Gastrocnemius medialis (tissue), 4 donors: ENCODE measurements around the gene HNRNPA1. TPM values are rescaled to one million over a fixed set of nuclear protein-coding genes. Genes with fewer than 3 reads are reported as not detected.
A peak's percentile ranks its signal among the peaks of the same experiment; 100 is the strongest.
"Not testable (repeated sequence)": the region's sequence is repeated elsewhere in the genome, so short reads cannot be mapped to it uniquely, and the experiment has no call there.

Experiments
- ATAC-seq, 2 donors: fragments of 150-250 bp; one replicate each; pipeline ENCODE4 v1.9.1; 2016
- DNase-seq, 2 donors: peaks; one replicate each; pipeline ENCODE4 v3.0.0-alpha.2; 2019
- H3K27ac ChIP-seq, 4 donors: fragments of 200-600 bp; sonication (generic); 1 replicate in 1 of 4; 2 replicates in 3 of 4; pipeline ENCODE4 v1.5.1; 2016 to 2018; ENCODE audit warnings: mild to moderate bottlenecking in 2 of 4, moderate library complexity in 1 of 4
- H3K27me3 ChIP-seq, 3 donors: fragments of 200-600 bp; sonication (generic) in 2 of 3; 1 replicate in 1 of 3; 2 replicates in 2 of 3; pipeline versions ENCODE4 v1.5.1 to v1.6.0; 2016 to 2019; ENCODE audit warnings: mild to moderate bottlenecking in 1 of 3, moderate library complexity in 1 of 3
- H3K36me3 ChIP-seq, 2 donors: fragments of 200-600 bp; sonication (generic) in 1 of 2; one replicate each; pipeline ENCODE4 v1.5.1; 2017 to 2018
- H3K4me1 ChIP-seq, 2 donors: fragments of 200-600 bp; sonication (generic) in 1 of 2; one replicate each; pipeline ENCODE4 v1.5.1; 2016 to 2017; ENCODE audit warnings: mild to moderate bottlenecking in 2 of 2
- H3K4me3 ChIP-seq, 4 donors: fragments of 200-600 bp; sonication (generic) in 3 of 4; 1 replicate in 1 of 4; 2 replicates in 3 of 4; pipeline ENCODE4 v1.5.1; 2016 to 2019; ENCODE audit warnings: mild to moderate bottlenecking in 2 of 4
- H3K9me3 ChIP-seq, 3 donors: fragments of 200-600 bp; sonication (generic) in 2 of 3; 1 replicate in 1 of 3; 2 replicates in 2 of 3; pipeline ENCODE4 v1.5.1; 2016 to 2019
- POLR2A ChIP-seq, 2 donors: fragments of 450-650 bp; IDR thresholded peaks; one replicate each; pipeline ENCODE4 v1.6.1; 2017; ENCODE audit warnings: antibody characterized with exemption in 2 of 2, mild to moderate bottlenecking in 2 of 2, moderate library complexity in 2 of 2
- in situ Hi-C, 4 donors: fragments of 200-750 bp; cut with MboI; loops; one replicate each; pipeline versions ENCODE4 v1.15.0 to v1.8.0; 2017; ENCODE audit warnings: low sequenced_read_pairs in 4 of 4
- intact Hi-C: fragments of 100-400 bp; cut with DNase I; formaldehyde crosslinking; loops from one replicate; pipeline ENCODE4 v1.15.1; 2023; ENCODE audit warnings: low total_unique reads
- total RNA-seq, 4 donors: library from RNA; depleted of rRNA; stranded (reverse); fragments of >200 nt; gene quantifications; one replicate each; pipeline versions ENCODE4 v1.1.0 to v1.2.3, GENCODE V29; 2016
- TF ChIP-seq, protein P1 (sequence below), 5 experiments: fragments of 450-650 bp in 3 of 5; fragments of 200-600 bp in 2 of 5; sonication (generic) in 2 of 5; IDR thresholded peaks in 4 of 5; conservative IDR thresholded peaks in 1 of 5; 1 replicate in 4 of 5; 2 replicates in 1 of 5; pipeline ENCODE4 v1.5.1; 2016 to 2019; ENCODE audit warnings: antibody characterized with exemption in 5 of 5, mild to moderate bottlenecking in 3 of 5, moderate library complexity in 3 of 5

HNRNPA1 gene
- total RNA-seq, 4 donors from 2014 or later: 146 to 412 (median 186) TPM

DNA sequence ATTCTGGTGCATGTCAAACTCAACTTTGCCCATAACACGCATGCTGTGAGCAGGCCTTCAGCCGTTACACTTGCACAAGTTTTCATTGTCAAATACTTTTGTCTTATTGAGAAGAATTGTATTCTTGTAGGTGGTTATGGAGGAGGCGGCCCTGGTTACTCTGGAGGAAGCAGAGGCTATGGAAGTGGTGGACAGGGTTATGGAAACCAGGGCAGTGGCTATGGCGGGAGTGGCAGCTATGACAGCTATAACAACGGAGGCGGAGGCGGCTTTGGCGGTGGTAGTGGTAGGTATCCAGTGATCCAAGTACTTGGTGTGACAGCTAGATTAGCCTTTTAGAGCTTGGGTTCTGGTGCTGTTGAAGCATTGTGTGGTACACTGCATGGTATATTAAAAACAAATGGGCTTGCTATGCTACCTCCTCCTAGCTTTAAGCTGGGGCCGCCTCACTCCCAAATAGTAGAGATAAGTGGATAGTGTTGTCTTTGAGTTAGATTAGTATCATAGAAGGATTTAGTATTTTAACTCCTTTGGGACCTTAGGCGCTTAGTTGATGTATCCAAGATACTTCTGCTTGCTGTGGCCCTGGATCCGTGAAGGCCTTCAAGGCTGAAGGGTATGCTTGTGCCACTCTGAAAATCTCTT is 2.5 kb downstream of the HNRNPA1 start:
- peak overlapping the region; percentile 93 to 98 (median 96) for H3K27ac ChIP-seq
- no peak for DNase-seq

DNA sequence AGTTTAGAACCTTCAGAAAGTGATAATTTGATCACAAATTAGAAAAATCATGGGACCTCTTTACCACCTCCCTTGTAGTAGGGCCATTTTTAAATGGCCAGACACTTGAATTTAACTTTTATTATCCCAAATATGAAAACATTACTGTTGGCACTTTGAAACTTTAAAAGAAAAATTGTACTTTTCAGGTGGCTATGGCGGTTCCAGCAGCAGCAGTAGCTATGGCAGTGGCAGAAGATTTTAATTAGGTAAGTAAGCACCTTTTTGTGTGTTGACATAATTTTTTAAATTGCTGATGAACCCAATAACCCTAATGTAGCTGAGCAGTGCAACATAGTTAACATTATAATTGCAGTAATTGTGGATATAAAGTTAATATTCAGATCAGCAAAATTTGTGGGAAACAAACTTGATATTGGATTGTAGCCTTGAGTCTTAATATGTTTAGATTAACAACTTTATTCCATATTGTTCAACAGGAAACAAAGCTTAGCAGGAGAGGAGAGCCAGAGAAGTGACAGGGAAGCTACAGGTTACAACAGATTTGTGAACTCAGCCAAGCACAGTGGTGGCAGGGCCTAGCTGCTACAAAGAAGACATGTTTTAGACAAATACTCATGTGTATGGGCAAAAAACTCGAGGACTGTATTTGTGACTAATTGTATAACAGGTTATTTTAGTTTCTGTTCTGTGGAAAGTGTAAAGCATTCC is 3.7 kb downstream of the HNRNPA1 start:
- peaks cover 73 to 76% of the 10 kb centered on the region in 2 donors for H3K4me1 ChIP-seq
- H3K27ac ChIP-seq: peak overlapping the region; percentile 93 to 98 (median 96)
- ATAC-seq, in situ Hi-C loops, H3K9me3 ChIP-seq, H3K27me3 ChIP-seq, DNase-seq: not testable (repeated sequence)
- intact Hi-C loops: loop anchor here (5.0 to 10.0 kb wide), 4 partner anchors 267 to 1421 kb away; partner anchors contain the start of genes CALCOCO1, HOXC10 and ITGA7
- H3K36me3 ChIP-seq: peaks cover 0 to 63% of the 10 kb centered on the region in 2 donors
- peak overlapping the region; percentile 74 to 95 (median 81) for H3K4me3 ChIP-seq

More for the DNA sequence above, 2.5 kb downstream of the HNRNPA1 start:
- Histone ChIP-seq H3K36me3 (peaks cover 0 to 63% of the 10 kb centered on the region in 2 donors), H3K4me1 (peaks cover 75% of the 10 kb centered on the region in 2 donors), H3K4me3 (peak overlapping the region; percentile 74 to 95 (median 81)), H3K27me3 (no peaks in the 10 kb centered on the region), H3K9me3 (no peaks in the 10 kb centered on the region)
- ATAC-seq: no peak
- intact Hi-C loops: loop anchor here (5.0 to 10.0 kb wide), 4 partner anchors 266 to 1422 kb away; partner anchors contain the start of genes CALCOCO1, HOXC10 and ITGA7
- in situ Hi-C loops: no loop called here
- TF ChIP-seq POLR2A (IDR thresholded peaks at IDR 0.05): no peak
- TF ChIP-seq, protein P1, sequence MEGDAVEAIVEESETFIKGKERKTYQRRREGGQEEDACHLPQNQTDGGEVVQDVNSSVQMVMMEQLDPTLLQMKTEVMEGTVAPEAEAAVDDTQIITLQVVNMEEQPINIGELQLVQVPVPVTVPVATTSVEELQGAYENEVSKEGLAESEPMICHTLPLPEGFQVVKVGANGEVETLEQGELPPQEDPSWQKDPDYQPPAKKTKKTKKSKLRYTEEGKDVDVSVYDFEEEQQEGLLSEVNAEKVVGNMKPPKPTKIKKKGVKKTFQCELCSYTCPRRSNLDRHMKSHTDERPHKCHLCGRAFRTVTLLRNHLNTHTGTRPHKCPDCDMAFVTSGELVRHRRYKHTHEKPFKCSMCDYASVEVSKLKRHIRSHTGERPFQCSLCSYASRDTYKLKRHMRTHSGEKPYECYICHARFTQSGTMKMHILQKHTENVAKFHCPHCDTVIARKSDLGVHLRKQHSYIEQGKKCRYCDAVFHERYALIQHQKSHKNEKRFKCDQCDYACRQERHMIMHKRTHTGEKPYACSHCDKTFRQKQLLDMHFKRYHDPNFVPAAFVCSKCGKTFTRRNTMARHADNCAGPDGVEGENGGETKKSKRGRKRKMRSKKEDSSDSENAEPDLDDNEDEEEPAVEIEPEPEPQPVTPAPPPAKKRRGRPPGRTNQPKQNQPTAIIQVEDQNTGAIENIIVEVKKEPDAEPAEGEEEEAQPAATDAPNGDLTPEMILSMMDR (IDR thresholded peaks at IDR 0.05 in 4 of 5, conservative IDR thresholded peaks at IDR 0.05 in 1 of 5): no peak

DNA sequence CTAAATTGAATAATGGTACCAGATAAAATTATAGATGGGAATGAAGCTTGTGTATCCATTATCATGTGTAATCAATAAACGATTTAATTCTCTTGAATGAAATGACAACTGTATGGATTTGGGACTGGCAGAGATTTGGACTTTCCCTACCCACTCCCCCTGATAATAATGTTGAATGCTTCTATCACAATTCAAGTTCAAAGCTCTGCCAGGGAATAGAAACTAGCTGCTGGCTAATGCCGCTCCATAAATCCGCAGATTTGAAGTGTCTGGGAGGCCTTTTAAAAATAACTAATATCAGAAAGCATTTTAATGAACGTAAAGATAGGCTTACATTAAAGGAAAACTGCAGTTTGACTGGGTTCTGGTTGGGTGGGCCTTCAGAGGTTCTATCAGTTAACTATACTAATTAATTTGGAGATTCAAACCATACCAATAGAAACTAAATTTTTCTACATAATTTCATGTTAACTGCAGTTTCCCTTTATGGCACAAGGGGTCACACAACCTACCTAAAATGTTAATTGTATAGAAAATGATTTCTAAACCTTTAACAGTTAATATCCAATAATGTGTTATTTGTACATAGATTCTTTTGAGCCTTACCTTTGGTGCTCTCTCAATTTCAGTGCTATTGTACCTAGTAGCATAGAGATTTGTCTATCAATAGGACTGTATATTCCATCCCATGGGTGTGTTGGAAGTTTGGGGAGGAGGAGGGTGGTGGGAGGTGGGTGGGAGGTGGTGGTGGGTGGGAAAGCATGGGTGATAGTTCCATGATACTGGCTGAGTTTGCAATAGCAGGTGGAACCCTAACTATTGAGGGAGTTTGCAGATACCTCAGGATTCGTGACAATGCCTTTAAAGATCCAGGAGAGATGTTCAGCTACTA is 4.9 kb downstream of the HNRNPA1 start:
- intact Hi-C loops: loop anchor here (10.0 kb wide), 1 partner anchor 1419 kb away; the partner anchor contains the start of gene ITGA7
- ATAC-seq (no peak), DNase-seq (no peak)
- in situ Hi-C loops: no loop called here
- Histone ChIP-seq H3K9me3 (no peaks in the 10 kb centered on the region), H3K27me3 (no peaks in the 10 kb centered on the region), H3K27ac (peak overlapping the region; percentile 77 to 87 (median 83)), H3K36me3 (peaks cover 0 to 63% of the 10 kb centered on the region in 2 donors), H3K4me3 (peak overlapping the region in 2 of 4 donors; percentile 1 to 5), H3K4me1 (peaks cover 72 to 78% of the 10 kb centered on the region in 2 donors)
- TF ChIP-seq, protein P1 (IDR thresholded peaks at IDR 0.05 in 4 of 5, conservative IDR thresholded peaks at IDR 0.05 in 1 of 5): peak in 1 of 5 experiments; percentile 21
- no peak for TF ChIP-seq POLR2A (IDR thresholded peaks at IDR 0.05)

GRCh38 chr12:54286042-54287030 is 5.8 kb downstream of the HNRNPA1 start:
- DNase-seq (no peak), ATAC-seq (no peak)
- Histone ChIP-seq H3K27me3 (no peaks in the 10 kb centered on the region), H3K4me3 (no peak overlapping the region), H3K4me1 (peaks cover 71 to 78% of the 10 kb centered on the region in 2 donors), H3K9me3 (no peaks in the 10 kb centered on the region), H3K27ac (peak overlapping the region; percentile 77 to 87 (median 83)), H3K36me3 (peaks cover 0 to 61% of the 10 kb centered on the region in 2 donors)
- in situ Hi-C loops (no loop called here), intact Hi-C loops (loop anchor here (10.0 kb wide), 1 partner anchor 1418 kb away; the partner anchor contains the start of gene ITGA7)
- TF ChIP-seq POLR2A (IDR thresholded peaks at IDR 0.05): no peak
- TF ChIP-seq, protein P1 (IDR thresholded peaks at IDR 0.05 in 4 of 5, conservative IDR thresholded peaks at IDR 0.05 in 1 of 5): no peak
